GM21381 (cell line): ENCODE measurements around the gene ERF.
A peak's percentile ranks its signal among the peaks of the same experiment; 100 is the strongest.
"Not testable (repeated sequence)": the region's sequence is repeated elsewhere in the genome, so short reads cannot be mapped to it uniquely, and the experiment has no call there.

Experiments used
- ATAC-seq: cut with Tn5 transposase; IDR thresholded peaks from one replicate; pipeline ENCODE4 v1.9.1; 2021; ENCODE audit warnings: mild to moderate bottlenecking, moderate library complexity; ENCODE audit not compliant: unreplicated experiment

The ERF gene

GRCh38 chr19:42275517-42275916, 20.6 kb upstream of the ERF start:
- no peak for ATAC-seq

- ATAC-seq = no peak
Measured at GRCh38 chr19:42275103-42275502, 20.2 kb upstream of the ERF start.

GRCh38 chr19:42274065-42274682, 19.2 kb upstream of the ERF start:
- no peak for ATAC-seq

- ATAC-seq = no peak
Measured at GRCh38 chr19:42273407-42274064, 18.6 kb upstream of the ERF start.

- no peak for ATAC-seq
Measured at GRCh38 chr19:42272989-42273406, 18.1 kb upstream of the ERF start.

GRCh38 chr19:42272535-42272897, 17.6 kb upstream of the ERF start:
- no peak for ATAC-seq

- no peak for ATAC-seq
Measured at GRCh38 chr19:42271861-42272534, 17.1 kb upstream of the ERF start.

- ATAC-seq = no peak
Measured at GRCh38 chr19:42271045-42271419, 16.1 kb upstream of the ERF start.

GRCh38 chr19:42270346-42271044, 15.6 kb upstream of the ERF start:
- ATAC-seq = no peak

- no peak for ATAC-seq
Measured at GRCh38 chr19:42269478-42270345, 14.8 kb upstream of the ERF start.

- peak; percentile 74 for ATAC-seq
Measured at GRCh38 chr19:42268704-42269477, 14.0 kb upstream of the ERF start, which contains the start of gene CIC. Gene CIC, plus strand, starts transcription at chr19:42269252. Its CDS starts 2,532 bp downstream, at chr19:42271784.

- ATAC-seq = peak; percentile 56
Measured at GRCh38 chr19:42268142-42268703, 13.3 kb upstream of the ERF start.

- ATAC-seq = no peak
Measured at GRCh38 chr19:42267644-42268141, 12.8 kb upstream of the ERF start.

- ATAC-seq = not testable (repeated sequence)
Measured at GRCh38 chr19:42266928-42267603, 12.1 kb upstream of the ERF start.

- not testable (repeated sequence) for ATAC-seq
Measured at GRCh38 chr19:42266105-42266504, 11.2 kb upstream of the ERF start.

- no peak for ATAC-seq
Measured at GRCh38 chr19:42261763-42262162, 6.8 kb upstream of the ERF start.

GRCh38 chr19:42257842-42258241, 2.9 kb upstream of the ERF start:
- ATAC-seq = not testable (repeated sequence)
